ENCODE results near the gene SPEF2.

The SPEF2 gene

GRCh38 chr5:35736280-35736679, 118.6 kb downstream of the SPEF2 start:
- no peak for DNase-seq (ENCODE audit: low read depth)

GRCh38 chr5:35741126-35741716, 123.6 kb downstream of the SPEF2 start:
- DNase-seq (ENCODE audit: low read depth), result peak; percentile 95

- peak; percentile 55 for DNase-seq (ENCODE audit: low read depth)
These were observed 124.3 kb downstream of the SPEF2 start for GRCh38 chr5:35741971-35742370.

GRCh38 chr5:35743644-35744043, 126.0 kb downstream of the SPEF2 start:
- no peak for DNase-seq (ENCODE audit: low read depth)

- DNase-seq (ENCODE audit: low read depth), result no peak
These were observed 127.5 kb downstream of the SPEF2 start for GRCh38 chr5:35745193-35745592.

GRCh38 chr5:35745660-35746059, 128.0 kb downstream of the SPEF2 start:
- DNase-seq (ENCODE audit: low read depth), result no peak

- no peak for DNase-seq (ENCODE audit: low read depth)
These were observed 134.3 kb downstream of the SPEF2 start for GRCh38 chr5:35752012-35752411.

- no peak for DNase-seq (ENCODE audit: low read depth)
These were observed 135.8 kb downstream of the SPEF2 start for GRCh38 chr5:35753500-35753899.

GRCh38 chr5:35754481-35754880, 136.8 kb downstream of the SPEF2 start:
- DNase-seq (ENCODE audit: low read depth), result no peak

GRCh38 chr5:35755966-35756365, 138.3 kb downstream of the SPEF2 start:
- no peak for DNase-seq (ENCODE audit: low read depth)

GRCh38 chr5:35758151-35758724, 140.6 kb downstream of the SPEF2 start:
- DNase-seq (ENCODE audit: low read depth), result no peak

GRCh38 chr5:35761541-35761940, 143.9 kb downstream of the SPEF2 start:
- no peak for DNase-seq (ENCODE audit: low read depth)

- DNase-seq (ENCODE audit: low read depth), result no peak
These were observed 144.7 kb downstream of the SPEF2 start for GRCh38 chr5:35762368-35762767.

GRCh38 chr5:35765921-35766320, 148.3 kb downstream of the SPEF2 start:
- no peak for DNase-seq (ENCODE audit: low read depth)

GRCh38 chr5:35771300-35771699, 153.6 kb downstream of the SPEF2 start:
- DNase-seq (ENCODE audit: low read depth), result peak; percentile 99

- no peak for DNase-seq (ENCODE audit: low read depth)
These were observed 154.2 kb downstream of the SPEF2 start for GRCh38 chr5:35771839-35772238.

GRCh38 chr5:35773967-35774366, 156.3 kb downstream of the SPEF2 start:
- peak; percentile 54 for DNase-seq (ENCODE audit: low read depth)

- no peak for DNase-seq (ENCODE audit: low read depth)
These were observed 159.1 kb downstream of the SPEF2 start for GRCh38 chr5:35776757-35777156.

GRCh38 chr5:35777358-35778087, 159.9 kb downstream of the SPEF2 start:
- DNase-seq (ENCODE audit: low read depth), result peak; percentile 61

GRCh38 chr5:35778259-35778769, 160.7 kb downstream of the SPEF2 start:
- DNase-seq (ENCODE audit: low read depth), result no peak

- DNase-seq (ENCODE audit: low read depth), result no peak
These were observed 162.6 kb downstream of the SPEF2 start for GRCh38 chr5:35780236-35780635.

GRCh38 chr5:35781181-35781790, 163.6 kb downstream of the SPEF2 start:
- DNase-seq (ENCODE audit: low read depth), result no peak

- DNase-seq (ENCODE audit: low read depth), result no peak
These were observed 165.9 kb downstream of the SPEF2 start for GRCh38 chr5:35783551-35783950.

Data from HS-5 (cell line).